ENCODE results near the gene F5.

F5 gene

GRCh38 chr1:169499807-169500206 is 86.5 kb downstream of the F5 start:
- Histone ChIP-seq H3K9ac (ENCODE audit: insufficient read length) (no peak overlapping the region), H3K36me3 (ENCODE audit: insufficient read depth, low read length) (no peaks in the 10 kb centered on the region), H3K4me3 (no peak overlapping the region), H3K27ac (no peak overlapping the region), H3K9me3 (ENCODE audit: low read depth, low read length) (no peaks in the 10 kb centered on the region)
- DNase-seq (ENCODE audit: low read depth, low spot score) = no peak
- TF ChIP-seq FOXP2 (optimal IDR thresholded peaks at IDR 0.05; ENCODE audit: control extremely low read depth, extremely low read length, insufficient read depth) (no peak), EZH2 (IDR thresholded peaks at IDR 0.05) (no peak), POLR2AphosphoS5 (IDR thresholded peaks at IDR 0.05; ENCODE audit: borderline replicate concordance, low read depth, low read length) (no peak)

GRCh38 chr1:169497317-169497716 is 89.0 kb downstream of the F5 start:
- no peaks in the 10 kb centered on the region for H3K9me3 ChIP-seq (ENCODE audit: low read depth, low read length)
- no peak overlapping the region for H3K9ac ChIP-seq (ENCODE audit: insufficient read length)
- H3K36me3 ChIP-seq (ENCODE audit: insufficient read depth, low read length) = no peaks in the 10 kb centered on the region
- no peak overlapping the region for H3K27ac ChIP-seq
- no peak for DNase-seq (ENCODE audit: low read depth, low spot score)
- TF ChIP-seq POLR2AphosphoS5 (IDR thresholded peaks at IDR 0.05; ENCODE audit: borderline replicate concordance, low read depth, low read length) = no peak
- no peak for TF ChIP-seq FOXP2 (optimal IDR thresholded peaks at IDR 0.05; ENCODE audit: control extremely low read depth, extremely low read length, insufficient read depth)
- no peak for TF ChIP-seq EZH2 (IDR thresholded peaks at IDR 0.05)
- no peak overlapping the region for H3K4me3 ChIP-seq

DNA sequence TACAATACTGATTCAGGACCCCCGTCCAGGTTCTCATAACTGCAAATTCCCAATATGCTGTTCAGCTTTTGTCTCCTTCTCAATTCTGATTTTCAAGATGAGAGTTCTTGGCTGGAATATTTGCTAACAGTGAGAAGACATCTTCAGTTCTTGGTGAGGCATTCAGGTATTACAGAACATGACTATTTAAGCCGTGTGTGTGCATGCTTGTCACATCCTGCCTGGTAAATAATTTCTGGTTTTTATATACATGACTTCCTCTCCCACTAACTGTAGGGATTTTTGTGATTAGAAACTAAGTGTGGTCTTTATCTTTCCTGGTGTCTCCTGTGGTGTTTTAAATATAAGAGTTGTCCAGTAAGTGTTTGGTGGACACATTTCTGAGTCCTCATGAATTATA is 90.4 kb downstream of the F5 start:
- DNase-seq (ENCODE audit: low read depth, low spot score) = no peak
- TF ChIP-seq EZH2 (IDR thresholded peaks at IDR 0.05) = no peak
- TF ChIP-seq POLR2AphosphoS5 (IDR thresholded peaks at IDR 0.05; ENCODE audit: borderline replicate concordance, low read depth, low read length) = no peak
- no peak for TF ChIP-seq FOXP2 (optimal IDR thresholded peaks at IDR 0.05; ENCODE audit: control extremely low read depth, extremely low read length, insufficient read depth)
- H3K36me3 ChIP-seq (ENCODE audit: insufficient read depth, low read length) = no peaks in the 10 kb centered on the region
- H3K9ac ChIP-seq (ENCODE audit: insufficient read length) = no peak overlapping the region
- no peaks in the 10 kb centered on the region for H3K9me3 ChIP-seq (ENCODE audit: low read depth, low read length)
- no peak overlapping the region for H3K4me3 ChIP-seq
- no peak overlapping the region for H3K27ac ChIP-seq

GRCh38 chr1:169495046-169495775 is 91.1 kb downstream of the F5 start:
- DNase-seq (ENCODE audit: low read depth, low spot score) = no peak
- H3K36me3 ChIP-seq (ENCODE audit: insufficient read depth, low read length) = no peaks in the 10 kb centered on the region
- no peaks in the 10 kb centered on the region for H3K9me3 ChIP-seq (ENCODE audit: low read depth, low read length)
- H3K9ac ChIP-seq (ENCODE audit: insufficient read length) = no peak overlapping the region
- TF ChIP-seq FOXP2 (optimal IDR thresholded peaks at IDR 0.05; ENCODE audit: control extremely low read depth, extremely low read length, insufficient read depth) (no peak), POLR2AphosphoS5 (IDR thresholded peaks at IDR 0.05; ENCODE audit: borderline replicate concordance, low read depth, low read length) (no peak), EZH2 (IDR thresholded peaks at IDR 0.05) (no peak)
- no peak overlapping the region for H3K27ac ChIP-seq
- H3K4me3 ChIP-seq = no peak overlapping the region

- TF ChIP-seq POLR2AphosphoS5 (IDR thresholded peaks at IDR 0.05; ENCODE audit: borderline replicate concordance, low read depth, low read length) = no peak
- no peak for TF ChIP-seq FOXP2 (optimal IDR thresholded peaks at IDR 0.05; ENCODE audit: control extremely low read depth, extremely low read length, insufficient read depth)
- no peak for TF ChIP-seq EZH2 (IDR thresholded peaks at IDR 0.05)
- Histone ChIP-seq H3K9me3 (ENCODE audit: low read depth, low read length) (no peaks in the 10 kb centered on the region), H3K9ac (ENCODE audit: insufficient read length) (no peak overlapping the region), H3K36me3 (ENCODE audit: insufficient read depth, low read length) (no peaks in the 10 kb centered on the region), H3K27ac (no peak overlapping the region), H3K4me3 (no peak overlapping the region)
- DNase-seq (ENCODE audit: low read depth, low spot score) = no peak
Observed at GRCh38 chr1:169494343-169494742, 91.9 kb downstream of the F5 start.

DNA sequence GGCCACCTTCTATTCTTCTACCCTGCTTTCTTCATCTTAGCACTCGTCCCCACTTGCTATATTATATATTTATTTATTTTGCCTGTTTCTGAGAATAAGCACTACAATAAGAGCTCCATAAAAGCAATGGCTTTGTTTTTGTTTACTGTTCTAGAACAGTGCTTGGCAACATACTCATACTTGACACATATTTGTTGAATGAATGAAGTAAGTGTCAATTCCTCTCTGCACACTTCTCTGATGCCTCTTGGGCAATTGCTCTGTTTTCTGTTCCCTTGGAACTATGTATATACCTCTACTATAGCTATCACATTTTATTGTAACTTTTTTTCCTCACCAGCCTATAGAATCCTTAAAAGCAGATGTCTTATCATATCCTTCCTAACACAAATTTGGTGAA is 93.0 kb downstream of the F5 start:
- Histone ChIP-seq H3K9ac (ENCODE audit: insufficient read length) (no peak overlapping the region), H3K9me3 (ENCODE audit: low read depth, low read length) (no peaks in the 10 kb centered on the region), H3K4me3 (no peak overlapping the region), H3K27ac (no peak overlapping the region), H3K36me3 (ENCODE audit: insufficient read depth, low read length) (no peaks in the 10 kb centered on the region)
- no peak for DNase-seq (ENCODE audit: low read depth, low spot score)
- no peak for TF ChIP-seq EZH2 (IDR thresholded peaks at IDR 0.05)
- no peak for TF ChIP-seq FOXP2 (optimal IDR thresholded peaks at IDR 0.05; ENCODE audit: control extremely low read depth, extremely low read length, insufficient read depth)
- TF ChIP-seq POLR2AphosphoS5 (IDR thresholded peaks at IDR 0.05; ENCODE audit: borderline replicate concordance, low read depth, low read length) = no peak

- no peak overlapping the region for H3K27ac ChIP-seq
- no peaks in the 10 kb centered on the region for H3K9me3 ChIP-seq (ENCODE audit: low read depth, low read length)
- H3K4me3 ChIP-seq = no peak overlapping the region
- H3K9ac ChIP-seq (ENCODE audit: insufficient read length) = no peak overlapping the region
- no peaks in the 10 kb centered on the region for H3K36me3 ChIP-seq (ENCODE audit: insufficient read depth, low read length)
- no peak for DNase-seq (ENCODE audit: low read depth, low spot score)
- TF ChIP-seq POLR2AphosphoS5 (IDR thresholded peaks at IDR 0.05; ENCODE audit: borderline replicate concordance, low read depth, low read length) (no peak), EZH2 (IDR thresholded peaks at IDR 0.05) (no peak), FOXP2 (optimal IDR thresholded peaks at IDR 0.05; ENCODE audit: control extremely low read depth, extremely low read length, insufficient read depth) (no peak)
Observed at GRCh38 chr1:169491845-169492281, 94.4 kb downstream of the F5 start.

GRCh38 chr1:169488157-169488556 is 98.1 kb downstream of the F5 start:
- no peak overlapping the region for H3K4me3 ChIP-seq
- no peak overlapping the region for H3K27ac ChIP-seq
- H3K36me3 ChIP-seq (ENCODE audit: insufficient read depth, low read length) = no peaks in the 10 kb centered on the region
- no peak for DNase-seq (ENCODE audit: low read depth, low spot score)
- H3K9ac ChIP-seq (ENCODE audit: insufficient read length) = no peak overlapping the region
- no peaks in the 10 kb centered on the region for H3K9me3 ChIP-seq (ENCODE audit: low read depth, low read length)
- TF ChIP-seq EZH2 (IDR thresholded peaks at IDR 0.05) (no peak), POLR2AphosphoS5 (IDR thresholded peaks at IDR 0.05; ENCODE audit: borderline replicate concordance, low read depth, low read length) (no peak), FOXP2 (optimal IDR thresholded peaks at IDR 0.05; ENCODE audit: control extremely low read depth, extremely low read length, insufficient read depth) (no peak)

DNA sequence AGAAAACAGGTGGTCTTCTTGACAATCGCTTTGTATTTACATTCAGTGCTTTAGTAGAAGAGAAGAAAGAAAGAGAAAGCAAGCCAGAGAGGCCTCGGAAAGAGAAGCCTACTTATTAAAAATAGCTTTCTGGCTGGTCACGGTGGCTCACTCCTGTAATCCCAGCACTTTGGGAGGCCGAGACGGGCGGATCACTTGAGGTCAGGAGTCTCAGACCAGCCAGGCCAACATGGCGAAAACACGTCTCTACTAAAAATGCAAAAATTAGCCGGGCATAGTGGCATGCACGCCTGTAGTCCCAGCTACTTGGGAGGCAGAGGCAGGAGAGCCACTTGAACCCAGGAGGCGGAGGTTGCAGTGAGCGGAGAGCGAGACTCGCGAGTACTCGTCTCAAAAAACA is 98.7 kb downstream of the F5 start:
- no peaks in the 10 kb centered on the region for H3K9me3 ChIP-seq (ENCODE audit: low read depth, low read length)
- no peak overlapping the region for H3K27ac ChIP-seq
- no peaks in the 10 kb centered on the region for H3K36me3 ChIP-seq (ENCODE audit: insufficient read depth, low read length)
- H3K9ac ChIP-seq (ENCODE audit: insufficient read length) = no peak overlapping the region
- no peak overlapping the region for H3K4me3 ChIP-seq
- TF ChIP-seq EZH2 (IDR thresholded peaks at IDR 0.05) (no peak), POLR2AphosphoS5 (IDR thresholded peaks at IDR 0.05; ENCODE audit: borderline replicate concordance, low read depth, low read length) (no peak), FOXP2 (optimal IDR thresholded peaks at IDR 0.05; ENCODE audit: control extremely low read depth, extremely low read length, insufficient read depth) (no peak)
- DNase-seq (ENCODE audit: low read depth, low spot score) = no peak
